ENCODE results near the gene NOTCH1.

NOTCH1 gene

DNA sequence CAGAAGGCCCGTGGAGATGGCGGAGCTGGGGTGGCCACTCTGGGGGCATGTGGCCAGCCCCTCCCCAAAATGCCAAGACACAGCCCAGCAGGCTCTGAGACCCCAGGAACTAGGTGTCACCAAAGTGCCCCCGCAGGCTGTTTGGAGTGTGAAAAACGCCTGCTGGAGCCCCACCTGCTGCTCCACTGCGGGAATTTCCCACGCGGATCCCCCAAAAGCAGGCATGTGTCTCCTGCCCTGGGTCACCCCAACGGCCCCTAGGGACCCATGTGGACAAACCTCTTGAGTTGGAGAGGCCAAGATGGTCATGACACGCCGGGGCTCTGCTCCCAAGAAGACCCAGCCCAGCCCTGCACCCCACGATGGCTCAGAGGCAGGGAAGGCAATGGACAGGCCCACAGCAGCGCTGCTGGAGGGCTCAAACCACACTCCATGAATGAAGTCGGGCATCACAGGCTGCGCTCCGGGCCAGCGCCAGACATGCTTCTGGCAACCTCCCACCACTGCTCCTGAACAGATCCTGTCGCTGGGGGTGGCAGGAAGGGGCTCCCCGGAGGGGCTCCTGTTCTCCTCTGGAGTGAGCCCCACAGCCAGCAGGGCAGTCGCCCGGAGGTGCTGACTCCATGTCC is 15.3 kb downstream of the NOTCH1 start:
- DNase-seq, result no peak

GRCh38 chr9:136529516-136530460 is 16.1 kb downstream of the NOTCH1 start:
- DNase-seq, result no peak

DNA sequence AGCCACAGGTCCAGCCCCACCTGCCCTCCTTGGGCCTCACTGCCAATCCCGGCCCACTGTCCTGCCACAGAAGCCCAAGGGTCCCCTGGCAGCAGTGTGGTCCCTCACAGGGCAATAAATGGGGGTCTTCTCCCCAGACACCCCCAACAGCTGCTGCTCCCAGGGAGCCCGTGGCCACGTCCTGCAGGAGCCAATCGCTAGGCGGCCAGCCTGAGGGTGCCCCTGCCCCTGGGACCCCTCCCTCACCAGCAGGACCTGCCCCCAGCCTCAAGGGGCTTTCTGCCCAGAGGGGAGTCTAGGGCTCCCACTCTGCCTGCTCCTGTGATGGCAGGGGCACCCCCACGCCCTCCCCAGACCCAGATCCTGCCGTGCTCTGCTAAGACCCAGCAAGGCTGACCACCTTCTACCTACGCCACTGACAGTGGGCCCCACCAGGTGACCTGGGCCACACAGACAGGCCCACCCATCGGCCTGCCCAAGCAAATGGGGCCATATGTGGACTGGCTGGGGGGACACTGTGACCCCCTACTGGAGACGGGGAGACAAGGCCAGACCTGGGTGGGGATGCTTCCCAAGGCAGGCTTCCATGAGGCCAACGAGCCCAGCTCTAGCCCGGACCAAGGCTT is 17.0 kb downstream of the NOTCH1 start:
- no peak for DNase-seq

DNA sequence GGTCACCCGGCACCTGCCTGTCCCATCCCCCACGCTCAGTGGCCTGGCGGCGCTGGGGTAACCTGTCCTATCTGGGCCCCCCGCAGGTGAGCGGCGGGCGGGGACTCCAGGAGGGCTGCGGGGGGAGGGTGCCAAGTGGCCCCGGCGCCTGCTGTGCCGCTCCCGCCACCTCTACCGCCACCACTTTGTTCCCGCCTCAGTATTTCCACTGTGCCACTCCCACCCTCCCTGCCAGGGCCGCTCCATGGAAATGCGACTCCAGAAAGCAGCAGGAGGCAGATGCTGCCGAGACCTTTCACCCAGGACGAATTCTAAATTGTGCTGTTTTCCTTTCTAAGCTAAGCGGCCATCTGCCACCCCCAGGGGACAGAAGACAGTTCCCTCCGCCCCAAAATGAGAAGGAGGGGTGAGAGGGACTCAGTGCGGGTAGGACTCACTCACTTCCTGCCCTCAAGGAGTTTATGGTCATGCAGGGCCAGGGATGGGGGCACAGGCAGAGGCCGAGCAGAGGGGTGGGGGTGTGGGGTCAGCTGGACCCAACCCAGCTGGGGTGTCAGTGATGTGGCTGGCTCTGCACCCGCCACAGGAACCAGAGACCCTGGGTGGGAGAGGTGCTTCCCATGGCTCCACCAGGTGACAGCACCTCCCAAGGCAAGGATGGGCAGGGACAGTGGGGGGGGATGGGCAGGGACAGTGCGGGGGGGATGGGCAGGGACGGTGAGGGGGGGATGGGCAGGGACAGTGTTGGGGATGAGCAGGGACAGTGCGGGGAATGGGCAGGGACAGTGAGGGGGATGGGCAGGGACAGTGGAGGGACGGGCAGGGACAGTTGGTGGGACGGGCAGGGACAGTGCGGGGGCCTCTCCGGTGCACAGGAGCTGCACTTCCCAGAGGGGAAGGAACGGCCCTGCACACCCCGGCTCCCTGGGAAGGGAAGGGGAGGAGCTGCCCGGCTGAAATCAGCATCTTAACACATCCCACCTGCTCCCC is 17.8 kb downstream of the NOTCH1 start:
- peak; percentile 99 for DNase-seq

DNA sequence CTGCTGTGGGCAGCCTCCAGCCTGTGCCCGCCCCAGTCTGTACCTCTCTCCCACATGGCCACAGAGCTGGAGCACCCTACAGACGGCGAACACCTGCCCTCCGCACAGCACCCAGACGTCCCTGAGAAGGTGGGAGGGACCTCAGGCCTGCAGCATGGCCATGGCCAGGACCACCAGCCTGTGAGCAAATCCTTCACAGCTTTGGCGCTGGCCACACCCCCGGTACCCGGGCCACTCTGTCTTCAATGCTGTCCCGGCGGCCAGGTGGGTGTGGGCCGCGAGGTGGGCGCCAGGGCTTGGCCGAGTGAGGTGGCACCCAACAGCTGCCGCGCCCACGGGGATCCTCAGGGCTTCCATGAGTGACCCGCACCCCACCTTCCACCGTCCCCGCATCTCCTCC is 18.7 kb downstream of the NOTCH1 start:
- DNase-seq, result peak; percentile 19

GRCh38 chr9:136526625-136527066 is 19.2 kb downstream of the NOTCH1 start:
- DNase-seq, result peak; percentile 50

GRCh38 chr9:136525841-136526499 is 19.9 kb downstream of the NOTCH1 start:
- DNase-seq, result peak; percentile 37

DNA sequence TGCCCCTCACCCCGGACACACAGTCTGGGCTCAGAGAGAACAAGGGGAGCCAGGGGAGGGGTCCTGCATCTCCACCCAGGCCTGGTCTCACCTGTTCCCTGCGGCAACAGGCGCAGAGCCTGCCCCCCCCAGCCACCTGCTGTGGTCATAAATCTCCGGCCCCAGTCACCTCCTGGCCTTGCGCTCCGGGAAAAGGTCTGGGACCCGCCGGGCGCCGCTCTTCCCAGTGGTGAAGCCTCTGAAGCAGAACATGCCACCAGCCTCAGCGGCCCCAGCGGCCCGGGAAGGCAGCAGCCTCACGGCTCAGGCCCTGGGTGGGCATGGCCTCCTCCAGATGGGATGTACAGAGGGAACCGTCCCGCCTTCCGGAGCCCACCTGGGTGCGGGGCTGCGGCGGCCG is 20.6 kb downstream of the NOTCH1 start:
- DNase-seq, result no peak

DNA sequence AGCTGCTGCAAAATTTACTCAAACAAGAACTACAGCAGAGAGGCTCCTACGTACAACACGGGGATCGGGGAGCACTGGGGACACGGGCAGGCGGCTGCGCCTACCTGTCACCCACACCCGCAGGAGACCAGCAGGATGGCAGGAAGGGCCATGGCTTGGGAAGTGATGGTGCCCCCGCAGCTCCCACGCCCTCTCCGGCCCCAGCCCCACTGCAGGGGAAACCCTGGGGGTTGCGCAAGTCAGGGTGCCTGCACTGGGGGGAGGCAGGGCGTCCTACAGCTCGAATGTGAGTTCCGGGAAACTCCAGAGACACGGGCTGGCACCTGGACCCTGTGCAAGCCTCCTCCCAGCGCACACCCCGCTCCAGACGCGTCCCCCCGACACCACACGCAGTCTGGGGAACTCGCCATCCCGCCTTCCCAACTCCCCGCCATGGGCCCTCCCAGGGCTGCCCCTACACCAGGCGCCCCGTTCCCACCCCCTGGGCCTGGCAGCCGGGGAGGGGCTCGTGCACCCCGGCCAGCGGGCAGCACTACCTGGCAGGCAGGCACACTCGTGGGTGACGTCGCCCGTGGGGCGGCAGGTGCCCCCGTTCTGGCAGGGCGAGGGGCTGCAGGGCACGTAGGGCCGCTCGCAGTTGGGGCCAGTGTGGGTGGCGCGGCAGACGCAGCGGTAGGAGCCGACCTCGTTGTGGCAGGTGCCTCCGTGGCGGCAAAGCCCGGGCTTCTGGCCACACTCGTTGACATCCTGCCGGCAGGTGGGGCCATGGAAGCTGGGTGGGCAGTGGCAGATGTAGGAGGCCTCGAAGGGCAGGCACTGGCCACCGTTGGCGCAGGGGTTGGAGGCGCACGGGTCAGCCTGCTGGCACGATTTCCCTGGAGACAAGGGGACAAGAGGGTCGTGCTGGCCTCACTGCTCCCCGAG is 23.3 kb downstream of the NOTCH1 start:
- no peak for DNase-seq

GRCh38 chr9:136521537-136521936 is 24.3 kb downstream of the NOTCH1 start:
- DNase-seq, result no peak

DNA sequence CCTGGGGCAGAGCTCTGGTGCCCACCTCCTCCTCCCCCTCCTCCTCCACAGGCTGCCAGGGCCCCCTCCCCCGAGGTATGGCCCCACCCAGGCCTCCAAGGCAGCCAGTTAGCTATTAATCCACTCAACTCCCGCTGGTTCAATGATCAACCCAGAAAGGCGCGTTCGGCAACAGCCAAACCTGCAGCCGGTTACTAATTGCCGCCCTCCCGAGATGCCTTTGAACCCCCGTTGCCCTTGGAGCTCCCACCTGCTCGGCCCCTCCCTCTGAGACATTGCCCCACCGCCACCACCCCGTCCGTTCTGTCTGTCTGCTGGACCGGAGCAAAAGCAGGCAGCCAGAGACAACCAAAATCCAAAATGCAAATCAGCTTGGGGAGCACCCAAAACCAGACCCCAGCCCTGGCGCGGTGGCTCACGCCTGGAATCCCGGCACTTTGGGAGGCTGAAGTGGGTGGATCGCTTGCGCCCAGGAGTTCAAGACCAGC is 25.8 kb downstream of the NOTCH1 start:
- no peak for DNase-seq

DNA sequence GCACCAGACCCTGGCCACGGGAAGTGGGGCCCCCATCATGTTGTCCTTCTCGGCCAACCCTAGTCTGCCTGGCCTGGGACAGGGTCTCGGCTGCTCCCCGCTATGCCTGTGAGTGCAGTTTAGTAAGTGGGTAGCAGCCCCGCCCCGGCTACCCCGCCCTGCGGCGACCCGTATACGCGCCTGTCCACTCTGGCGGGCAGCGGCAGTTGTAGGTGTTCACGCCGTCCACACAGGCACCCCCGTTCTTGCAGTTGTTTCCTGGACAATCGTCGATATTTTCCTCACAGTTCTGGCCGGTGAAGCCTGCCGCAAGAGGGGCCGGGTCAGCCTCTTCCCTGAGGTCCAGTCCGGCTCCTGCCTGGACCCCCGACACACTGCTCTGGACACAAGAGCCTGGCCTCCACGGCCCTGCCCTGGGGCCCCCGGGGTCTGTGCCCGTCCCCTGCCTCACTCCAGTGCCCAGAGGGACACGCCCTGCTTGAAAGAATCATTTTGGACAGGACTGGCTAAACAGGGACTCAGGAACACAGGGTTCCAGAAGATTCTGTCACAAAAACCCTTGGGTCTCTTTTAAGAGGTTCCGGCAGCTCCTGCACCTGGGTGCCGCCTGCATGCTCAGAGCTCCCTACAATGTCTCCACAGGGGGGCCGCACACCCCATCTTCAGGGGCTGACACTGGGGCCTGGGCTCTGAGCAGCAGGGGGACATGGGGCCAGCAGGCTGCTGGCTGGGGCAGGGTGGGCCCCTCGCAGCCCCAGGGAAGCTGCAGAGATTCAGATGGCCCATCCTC is 26.4 kb downstream of the NOTCH1 start:
- no peak for DNase-seq

DNA sequence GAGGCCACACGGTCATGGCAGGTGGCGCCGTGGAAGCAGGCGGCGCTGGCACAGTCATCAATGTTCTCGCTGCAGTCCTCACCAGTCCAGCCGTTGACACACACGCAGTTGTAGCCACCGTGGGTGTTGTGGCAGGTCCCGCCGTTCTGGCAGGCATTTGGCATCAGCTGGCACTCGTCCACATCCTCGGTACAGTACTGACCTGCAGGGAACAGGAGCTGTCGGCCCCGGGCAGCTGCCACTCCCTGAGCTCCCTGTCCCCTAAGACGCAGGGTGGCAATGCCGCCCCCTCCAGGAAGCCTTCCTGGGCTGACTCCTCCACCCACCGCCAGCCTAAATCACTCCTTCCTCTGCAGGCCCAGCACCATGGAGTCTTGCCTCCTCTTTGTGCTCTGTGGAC is 27.2 kb downstream of the NOTCH1 start:
- no peak for DNase-seq

DNA sequence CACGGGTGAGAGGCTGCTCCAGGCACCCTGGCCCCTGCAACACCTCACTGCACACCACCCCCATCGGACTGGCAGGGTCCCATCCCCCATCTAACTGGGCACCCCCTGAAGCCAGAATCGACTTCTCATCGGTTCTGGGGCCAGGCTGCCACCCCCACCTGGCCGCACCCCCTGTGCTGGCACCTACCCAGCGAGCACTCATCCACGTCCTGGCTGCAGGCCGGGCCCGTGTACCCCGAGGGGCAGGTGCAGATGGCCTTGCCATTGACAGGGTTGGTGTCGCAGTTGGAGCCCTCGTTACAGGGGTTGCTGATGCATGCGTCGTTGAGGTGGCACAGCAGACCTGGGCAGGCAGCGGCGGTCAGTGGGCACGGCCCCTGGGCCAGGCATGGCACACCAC is 27.9 kb downstream of the NOTCH1 start:
- no peak for DNase-seq

GRCh38 chr9:136517012-136517743 is 28.7 kb downstream of the NOTCH1 start:
- DNase-seq, result no peak

GRCh38 chr9:136516191-136516654 is 29.6 kb downstream of the NOTCH1 start:
- DNase-seq, result no peak

- no peak for DNase-seq
Observed at GRCh38 chr9:136515276-136515675, 30.6 kb downstream of the NOTCH1 start.

GRCh38 chr9:136514022-136514714 is 31.7 kb downstream of the NOTCH1 start:
- DNase-seq, result no peak
